Measurements from ENCODE around the gene CA10. TPM values are rescaled to one million over a fixed set of nuclear protein-coding genes. Genes with fewer than 3 reads are reported as not detected.

The CA10 gene
- total RNA-seq, 2 experiments from 2014 or later = not detected

- CTCF ChIA-PET = no interaction called here
- no peak for DNase-seq
- Histone ChIP-seq H3K36me3 (ENCODE audit: insufficient read depth, low read length) (no peaks in the 10 kb centered on the region), H3K27ac (ENCODE audit: low read depth in 1 of 2, low read length in 2 of 2) (no peak overlapping the region), H3K9me3 (ENCODE audit: control insufficient read depth in 1 of 2, insufficient read depth in 1 of 2, low read length in 2 of 2) (no peaks in the 10 kb centered on the region), H3K4me3 (ENCODE audit: low read length) (no peak overlapping the region), H3K27me3 (ENCODE audit: control insufficient read depth in 1 of 2, insufficient read depth in 2 of 2, low read length in 2 of 2) (peaks cover 0 to under 1% of the 10 kb centered on the region in 2 experiments), H3K4me1 (ENCODE audit: insufficient read depth, low read length) (no peaks in the 10 kb centered on the region)
- intact Hi-C loops (cut with DNase I, micrococcal nuclease) = no loop called here
- ATAC-seq (ENCODE audit: poor library complexity) = no peak
- no peak overlapping the region for H3K4me3 Mint-ChIP-seq
- H3K27ac Mint-ChIP-seq = no peak overlapping the region
- no peaks in the 10 kb centered on the region for H3K36me3 Mint-ChIP-seq (ENCODE audit: low read depth)
- TF ChIP-seq CTCF (IDR thresholded peaks at IDR 0.05) = no peak
- no peaks in the 10 kb centered on the region for H3K9me3 Mint-ChIP-seq
- POLR2A ChIA-PET = no interaction called here
- peaks cover 9% of the 10 kb centered on the region for H3K27me3 Mint-ChIP-seq
- no peaks in the 10 kb centered on the region for H3K4me1 Mint-ChIP-seq (ENCODE audit: low read depth)
Observed at GRCh38 chr17:51841669-51842068, 316.8 kb downstream of the CA10 start.

GRCh38 chr17:51840688-51841087, 317.8 kb downstream of the CA10 start:
- TF ChIP-seq CTCF (IDR thresholded peaks at IDR 0.05) = no peak
- Histone ChIP-seq H3K36me3 (ENCODE audit: insufficient read depth, low read length) (no peaks in the 10 kb centered on the region), H3K4me1 (ENCODE audit: insufficient read depth, low read length) (no peaks in the 10 kb centered on the region), H3K4me3 (ENCODE audit: low read length) (no peak overlapping the region), H3K27me3 (ENCODE audit: control insufficient read depth in 1 of 2, insufficient read depth in 2 of 2, low read length in 2 of 2) (peaks cover 0 to 5% of the 10 kb centered on the region in 2 experiments), H3K27ac (ENCODE audit: low read depth in 1 of 2, low read length in 2 of 2) (no peak overlapping the region), H3K9me3 (ENCODE audit: control insufficient read depth in 1 of 2, insufficient read depth in 1 of 2, low read length in 2 of 2) (no peaks in the 10 kb centered on the region)
- peaks cover 12% of the 10 kb centered on the region for H3K27me3 Mint-ChIP-seq
- DNase-seq (no peak), ATAC-seq (ENCODE audit: poor library complexity) (no peak)
- no peak overlapping the region for H3K27ac Mint-ChIP-seq
- ChIA-PET POLR2A (no interaction called here), CTCF (no interaction called here)
- intact Hi-C loops (cut with DNase I, micrococcal nuclease) = no loop called here
- H3K36me3 Mint-ChIP-seq (ENCODE audit: low read depth) = no peaks in the 10 kb centered on the region
- H3K9me3 Mint-ChIP-seq = no peaks in the 10 kb centered on the region
- no peaks in the 10 kb centered on the region for H3K4me1 Mint-ChIP-seq (ENCODE audit: low read depth)
- H3K4me3 Mint-ChIP-seq = no peak overlapping the region

GRCh38 chr17:51833620-51834019, 324.9 kb downstream of the CA10 start:
- Histone ChIP-seq H3K9me3 (ENCODE audit: control insufficient read depth in 1 of 2, insufficient read depth in 1 of 2, low read length in 2 of 2) (no peaks in the 10 kb centered on the region), H3K4me3 (ENCODE audit: low read length) (no peak overlapping the region), H3K4me1 (ENCODE audit: insufficient read depth, low read length) (no peaks in the 10 kb centered on the region), H3K27me3 (ENCODE audit: control insufficient read depth in 1 of 2, insufficient read depth in 2 of 2, low read length in 2 of 2) (peaks cover 3 to 9% of the 10 kb centered on the region in 2 experiments), H3K27ac (ENCODE audit: low read depth in 1 of 2, low read length in 2 of 2) (no peak overlapping the region), H3K36me3 (ENCODE audit: insufficient read depth, low read length) (no peaks in the 10 kb centered on the region)
- ChIA-PET POLR2A (no interaction called here), CTCF (no interaction called here)
- ATAC-seq (ENCODE audit: poor library complexity) (no peak), DNase-seq (no peak)
- Mint-ChIP-seq H3K9me3 (no peaks in the 10 kb centered on the region), H3K4me1 (ENCODE audit: low read depth) (no peaks in the 10 kb centered on the region), H3K4me3 (no peak overlapping the region), H3K27me3 (peaks cover 8% of the 10 kb centered on the region), H3K36me3 (ENCODE audit: low read depth) (no peaks in the 10 kb centered on the region), H3K27ac (no peak overlapping the region)
- TF ChIP-seq CTCF (IDR thresholded peaks at IDR 0.05) = no peak
- intact Hi-C loops (cut with DNase I, micrococcal nuclease) = no loop called here
